Measurements from ENCODE around the gene KIAA0040. TPM values are rescaled to one million over a fixed set of nuclear protein-coding genes. Genes with fewer than 3 reads are reported as not detected.

The KIAA0040 gene
- total and polyA plus RNA-seq, 10 of the 15 experiments (the other 5 are each of a cell fraction or from before 2014, with no cell fraction given): 7.6 to 47.7 (median 23.5) TPM

DNA sequence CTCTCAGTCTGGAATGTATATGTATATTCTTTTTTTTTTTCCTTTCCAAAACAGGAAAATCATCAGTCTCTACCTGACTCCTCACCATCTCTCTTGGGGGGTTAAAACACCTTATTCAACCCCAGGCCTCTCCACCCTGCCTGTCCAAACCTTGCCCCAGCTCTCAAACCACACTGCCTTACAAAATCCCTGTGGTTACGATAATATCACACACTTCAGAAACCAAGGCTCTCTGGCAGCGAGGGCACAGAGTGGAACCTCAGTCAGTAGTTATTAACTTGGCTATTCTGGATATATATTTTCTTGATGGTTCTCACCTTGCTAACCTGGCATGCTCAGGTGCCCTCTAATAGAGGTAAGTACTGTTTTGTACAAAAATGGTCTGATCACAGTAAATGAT, 24.7 kb downstream of the KIAA0040 start:
- no peak overlapping the region for H3K27ac ChIP-seq (ENCODE audit: control insufficient read depth, insufficient read depth)
- whole genome bisulfite sequencing (ENCODE audit: insufficient coverage, insufficient replicate concordance, low lambda C conversion rate, missing lambda C conversion rate): 95% methylated on average over 2 of the region's 2 CpGs
- no TSS peak for BruUV-seq (replicated peaks)
- POLR2A ChIA-PET: interaction anchor here (1.3 kb wide), 1 partner anchor 19 kb away, joined by 3 read pairs; no protein-coding TSS in a partner anchor
- H3K4me2 ChIP-seq (ENCODE audit: control insufficient read depth, insufficient read depth): no peak overlapping the region
- RAD21 ChIA-PET (ENCODE audit: unreplicated experiment): no interaction called here
- ATAC-seq: no peak
- no peak for DNase-seq (ENCODE audit: low read depth, low spot score)
- no peak for TF ChIP-seq RUNX3 (IDR thresholded peaks at IDR 0.05; ENCODE audit: low read length)
- TF ChIP-seq SIX5 (IDR thresholded peaks at IDR 0.05; ENCODE audit: low read depth, low read length, severe bottlenecking): no peak
- TF ChIP-seq WRNIP1 (IDR thresholded peaks at IDR 0.05; ENCODE audit: borderline replicate concordance, low read depth, low read length): no peak
- TF ChIP-seq BMI1 (IDR thresholded peaks at IDR 0.05; ENCODE audit: borderline replicate concordance): no peak
- TF ChIP-seq ESRRA (IDR thresholded peaks at IDR 0.05; ENCODE audit: low read length): no peak
- no peak for TF ChIP-seq KLF5 (IDR thresholded peaks at IDR 0.05; ENCODE audit: partially characterized antibody)
- TF ChIP-seq IRF3 (IDR thresholded peaks at IDR 0.05): no peak
- no peak for TF ChIP-seq POU2F2 (IDR thresholded peaks at IDR 0.05; ENCODE audit: borderline replicate concordance, low read depth, low read length)
- no peak for TF ChIP-seq MEF2A (IDR thresholded peaks at IDR 0.05; ENCODE audit: insufficient read depth, low read depth, low read length)
- TF ChIP-seq CHD2 (IDR thresholded peaks at IDR 0.05; ENCODE audit: borderline replicate concordance, low read depth, low read length): no peak
- no peak for TF ChIP-seq E2F4 (IDR thresholded peaks at IDR 0.05; ENCODE audit: low read depth, low read length)
- TF ChIP-seq YY1 (IDR thresholded peaks at IDR 0.05; ENCODE audit: low read depth, low read length): no peak
- TF ChIP-seq CEBPZ (IDR thresholded peaks at IDR 0.05; ENCODE audit: low read depth, low read length): no peak
- TF ChIP-seq, protein P1, sequence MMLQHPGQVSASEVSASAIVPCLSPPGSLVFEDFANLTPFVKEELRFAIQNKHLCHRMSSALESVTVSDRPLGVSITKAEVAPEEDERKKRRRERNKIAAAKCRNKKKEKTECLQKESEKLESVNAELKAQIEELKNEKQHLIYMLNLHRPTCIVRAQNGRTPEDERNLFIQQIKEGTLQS (IDR thresholded peaks at IDR 0.05; ENCODE audit: borderline replicate concordance, extremely low read depth, low read depth, low read length): no peak
- TF ChIP-seq, protein P2, sequence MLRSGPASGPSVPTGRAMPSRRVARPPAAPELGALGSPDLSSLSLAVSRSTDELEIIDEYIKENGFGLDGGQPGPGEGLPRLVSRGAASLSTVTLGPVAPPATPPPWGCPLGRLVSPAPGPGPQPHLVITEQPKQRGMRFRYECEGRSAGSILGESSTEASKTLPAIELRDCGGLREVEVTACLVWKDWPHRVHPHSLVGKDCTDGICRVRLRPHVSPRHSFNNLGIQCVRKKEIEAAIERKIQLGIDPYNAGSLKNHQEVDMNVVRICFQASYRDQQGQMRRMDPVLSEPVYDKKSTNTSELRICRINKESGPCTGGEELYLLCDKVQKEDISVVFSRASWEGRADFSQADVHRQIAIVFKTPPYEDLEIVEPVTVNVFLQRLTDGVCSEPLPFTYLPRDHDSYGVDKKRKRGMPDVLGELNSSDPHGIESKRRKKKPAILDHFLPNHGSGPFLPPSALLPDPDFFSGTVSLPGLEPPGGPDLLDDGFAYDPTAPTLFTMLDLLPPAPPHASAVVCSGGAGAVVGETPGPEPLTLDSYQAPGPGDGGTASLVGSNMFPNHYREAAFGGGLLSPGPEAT (IDR thresholded peaks at IDR 0.05; ENCODE audit: low read depth): no peak
- TF ChIP-seq YBX1 (IDR thresholded peaks at IDR 0.05): no peak
- TF ChIP-seq SMC3 (IDR thresholded peaks at IDR 0.05; ENCODE audit: borderline replicate concordance, low read length): no peak
- no peak for TF ChIP-seq NFXL1 (IDR thresholded peaks at IDR 0.05; ENCODE audit: borderline replicate concordance)
- TF ChIP-seq ZNF217 (IDR thresholded peaks at IDR 0.05): no peak
- no peaks in the 10 kb centered on the region for H3K4me1 ChIP-seq (ENCODE audit: control insufficient read depth, insufficient read depth, low read length)
- H3K27me3 ChIP-seq (replicated peaks in 1 of 2; ENCODE audit: control insufficient read depth in 2 of 2, insufficient read depth in 2 of 2, low read length in 1 of 2): no peaks in the 10 kb centered on the region
- CTCF ChIA-PET: interaction anchor here (1.4 kb wide), 1 partner anchor 151 kb away, joined by 5 read pairs; no protein-coding TSS in a partner anchor
- intact Hi-C loops (cut with micrococcal nuclease; ENCODE audit: unreplicated experiment) (no loop called here), in situ Hi-C loops (cut with MboI) (no loop called here)
- no peak overlapping the region for H3K4me3 ChIP-seq
- H3K79me2 ChIP-seq (ENCODE audit: control insufficient read depth, insufficient read depth, low read length): no peaks in the 10 kb centered on the region
- H2AFZ ChIP-seq (ENCODE audit: control insufficient read depth, low read depth, low read length): no peak overlapping the region
- no peak for FAIRE-seq
- H3K9ac ChIP-seq (ENCODE audit: control insufficient read depth, insufficient read depth, low read length): no peak overlapping the region
- H3K36me3 ChIP-seq (ENCODE audit: control insufficient read depth in 2 of 2, insufficient read depth in 2 of 2, low read length in 1 of 2): peaks cover 7 to 31% of the 10 kb centered on the region in 2 experiments
- SMC1A ChIA-PET (ENCODE audit: uncharacterized antibody, unreplicated experiment): interaction anchor here (2.3 to 4.2 kb wide), 2 partner anchors 9 to 12 kb away, joined by 6 to 20 read pairs; no protein-coding TSS in a partner anchor
- H3K9me3 ChIP-seq (replicated peaks; ENCODE audit: control insufficient read depth, insufficient read depth, low read length): no peaks in the 10 kb centered on the region
- no peaks in the 10 kb centered on the region for H4K20me1 ChIP-seq (ENCODE audit: control insufficient read depth, insufficient read depth)
